ENCODE measurements around the gene GSS. TPM values are rescaled to one million over a fixed set of nuclear protein-coding genes. Genes with fewer than 3 reads are reported as not detected.

GSS gene
- total RNA-seq, 1 experiment from 2014 or later: 83.6 TPM

DNA sequence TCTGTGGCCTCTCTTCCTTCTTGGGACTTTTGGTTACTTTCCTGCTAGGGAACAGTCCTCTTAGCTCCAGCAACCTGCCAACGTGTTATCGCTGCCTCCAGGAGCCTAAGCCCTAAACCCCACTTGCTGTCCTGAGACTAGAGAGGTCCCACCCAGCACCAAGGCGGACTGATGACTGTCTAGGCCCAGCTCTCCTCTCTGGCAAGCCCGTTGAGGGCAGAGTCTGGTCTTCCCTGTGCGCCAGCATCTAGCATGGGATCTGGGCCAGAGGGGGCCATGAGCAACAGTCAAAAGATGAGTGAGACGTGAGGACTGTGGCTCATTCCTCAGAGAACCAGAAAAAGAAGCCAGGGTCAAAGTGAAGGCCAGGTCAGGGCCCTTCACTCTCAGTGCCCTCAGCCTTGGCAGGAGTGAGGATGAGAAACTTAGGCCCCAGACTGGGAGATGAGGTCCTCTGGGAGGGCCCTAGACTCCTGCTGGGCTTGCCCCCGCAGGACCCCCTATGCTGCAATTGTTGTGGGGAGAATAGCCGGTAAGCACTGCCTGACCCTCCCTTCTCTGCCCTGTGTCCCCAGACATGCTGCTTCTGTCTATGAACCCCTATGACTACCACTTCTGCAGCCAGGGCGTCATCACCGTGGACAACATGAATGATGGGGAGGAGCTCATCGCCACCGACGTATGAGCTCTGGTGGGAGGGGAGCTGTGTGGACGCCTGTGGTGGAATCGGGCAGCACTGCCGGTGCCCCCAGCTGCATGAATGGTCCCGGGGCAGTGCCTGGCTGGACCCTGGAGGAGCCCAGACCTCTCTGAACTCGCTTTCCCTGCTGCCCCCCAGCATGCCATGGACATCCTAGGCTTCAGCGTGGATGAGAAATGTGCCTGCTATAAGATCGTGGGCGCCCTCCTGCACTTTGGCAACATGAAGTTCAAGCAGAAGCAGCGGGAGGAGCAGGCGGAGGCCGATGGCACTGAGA lies 31.0 kb upstream of the GSS start:
- Histone ChIP-seq H2AFZ (ENCODE audit: low read depth, low read length, poor library complexity, severe bottlenecking) (no peak overlapping the region), H3K27me3 (ENCODE audit: insufficient read depth, low read length) (no peaks in the 10 kb centered on the region), H3K27ac (ENCODE audit: low read depth, low read length) (no peak overlapping the region), H4K20me1 (ENCODE audit: insufficient read depth) (no peaks in the 10 kb centered on the region), H3K4me3 (replicated peaks in 1 of 2; ENCODE audit: low read depth in 1 of 2, low read length in 2 of 2) (no peak overlapping the region), H3K79me2 (ENCODE audit: insufficient read depth, low read length) (no peaks in the 10 kb centered on the region), H3K9me2 (ENCODE audit: insufficient read depth) (no peaks in the 10 kb centered on the region), H3K4me1 (ENCODE audit: control insufficient read depth in 1 of 2, insufficient read depth in 2 of 2, low read length in 2 of 2) (peaks cover 0 to 4% of the 10 kb centered on the region in 2 experiments; a peak in 1 of 4 replicates), H3K4me2 (ENCODE audit: low read length) (no peak overlapping the region), H3K9me3 (ENCODE audit: control insufficient read depth in 1 of 2, insufficient read depth in 1 of 2, low read depth in 1 of 2, low read length in 2 of 2) (no peaks in the 10 kb centered on the region), H3K36me3 (ENCODE audit: control insufficient read depth in 1 of 2, insufficient read depth in 2 of 2, low read length in 2 of 2) (no peaks in the 10 kb centered on the region), H3K9ac (ENCODE audit: low read length) (no peak overlapping the region)
- BruUV-seq (replicated peaks): no TSS peak
- intact Hi-C loops (cut with micrococcal nuclease): no loop called here
- RAD21 ChIA-PET (ENCODE audit: low non-redundant PET in 1 of 2, low total read pairs in 2 of 2, uncharacterized antibody in 2 of 2, unreplicated experiment in 2 of 2): no interaction called here
- POLR2A ChIA-PET: no interaction called here
- CTCF ChIA-PET: no interaction called here
- ATAC-seq (no peak), DNase-seq (ENCODE audit: low read depth, low spot score) (no peak)
- TF ChIP-seq POLR2AphosphoS5 (IDR thresholded peaks at IDR 0.05; ENCODE audit: low read depth, low read length) (peak; percentile 15; the same call in 1 of the 2 replicates), TCF7L2 (IDR thresholded peaks at IDR 0.05; ENCODE audit: borderline replicate concordance, extremely low read depth, insufficient read depth, insufficient read length) (no peak)

GRCh38 chr20:34985461-34986310 lies 30.1 kb upstream of the GSS start:
- H3K4me3 ChIP-seq (replicated peaks in 1 of 2; ENCODE audit: low read depth in 1 of 2, low read length in 2 of 2): no peak overlapping the region
- CTCF ChIA-PET: no interaction called here
- peaks cover 0 to 4% of the 10 kb centered on the region in 2 experiments; a peak in 1 of 4 replicates for H3K4me1 ChIP-seq (ENCODE audit: control insufficient read depth in 1 of 2, insufficient read depth in 2 of 2, low read length in 2 of 2)
- no peak for ATAC-seq
- H3K9me3 ChIP-seq (ENCODE audit: control insufficient read depth in 1 of 2, insufficient read depth in 1 of 2, low read depth in 1 of 2, low read length in 2 of 2): no peaks in the 10 kb centered on the region
- H3K27ac ChIP-seq (ENCODE audit: low read depth, low read length): no peak overlapping the region
- H3K4me2 ChIP-seq (ENCODE audit: low read length): no peak overlapping the region
- RAD21 ChIA-PET (ENCODE audit: low non-redundant PET in 1 of 2, low total read pairs in 2 of 2, uncharacterized antibody in 2 of 2, unreplicated experiment in 2 of 2): no interaction called here
- POLR2A ChIA-PET: no interaction called here
- no peaks in the 10 kb centered on the region for H3K79me2 ChIP-seq (ENCODE audit: insufficient read depth, low read length)
- no peak overlapping the region for H2AFZ ChIP-seq (ENCODE audit: low read depth, low read length, poor library complexity, severe bottlenecking)
- H3K9me2 ChIP-seq (ENCODE audit: insufficient read depth): no peaks in the 10 kb centered on the region
- DNase-seq (ENCODE audit: low read depth, low spot score): no peak
- no TSS peak for BruUV-seq (replicated peaks)
- no peaks in the 10 kb centered on the region for H4K20me1 ChIP-seq (ENCODE audit: insufficient read depth)
- H3K36me3 ChIP-seq (ENCODE audit: control insufficient read depth in 1 of 2, insufficient read depth in 2 of 2, low read length in 2 of 2): no peaks in the 10 kb centered on the region
- H3K9ac ChIP-seq (ENCODE audit: low read length): no peak overlapping the region
- no peak for TF ChIP-seq POLR2A (IDR thresholded peaks at IDR 0.05; ENCODE audit: borderline replicate concordance, extremely low read depth, insufficient read depth, insufficient read length)
- no peak for TF ChIP-seq FOSL1 (IDR thresholded peaks at IDR 0.05; ENCODE audit: low read depth)
- no peak for TF ChIP-seq SP1 (IDR thresholded peaks at IDR 0.05; ENCODE audit: low read depth)
- TF ChIP-seq SIN3A (IDR thresholded peaks at IDR 0.05; ENCODE audit: low read depth): no peak
- TF ChIP-seq, protein P1, sequence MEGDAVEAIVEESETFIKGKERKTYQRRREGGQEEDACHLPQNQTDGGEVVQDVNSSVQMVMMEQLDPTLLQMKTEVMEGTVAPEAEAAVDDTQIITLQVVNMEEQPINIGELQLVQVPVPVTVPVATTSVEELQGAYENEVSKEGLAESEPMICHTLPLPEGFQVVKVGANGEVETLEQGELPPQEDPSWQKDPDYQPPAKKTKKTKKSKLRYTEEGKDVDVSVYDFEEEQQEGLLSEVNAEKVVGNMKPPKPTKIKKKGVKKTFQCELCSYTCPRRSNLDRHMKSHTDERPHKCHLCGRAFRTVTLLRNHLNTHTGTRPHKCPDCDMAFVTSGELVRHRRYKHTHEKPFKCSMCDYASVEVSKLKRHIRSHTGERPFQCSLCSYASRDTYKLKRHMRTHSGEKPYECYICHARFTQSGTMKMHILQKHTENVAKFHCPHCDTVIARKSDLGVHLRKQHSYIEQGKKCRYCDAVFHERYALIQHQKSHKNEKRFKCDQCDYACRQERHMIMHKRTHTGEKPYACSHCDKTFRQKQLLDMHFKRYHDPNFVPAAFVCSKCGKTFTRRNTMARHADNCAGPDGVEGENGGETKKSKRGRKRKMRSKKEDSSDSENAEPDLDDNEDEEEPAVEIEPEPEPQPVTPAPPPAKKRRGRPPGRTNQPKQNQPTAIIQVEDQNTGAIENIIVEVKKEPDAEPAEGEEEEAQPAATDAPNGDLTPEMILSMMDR (IDR thresholded peaks at IDR 0.05 in 2 of 3, conservative IDR thresholded peaks at IDR 0.05 in 1 of 3; ENCODE audit: borderline replicate concordance in 1 of 3, insufficient read depth in 1 of 3, low read depth in 2 of 3, low read length in 2 of 3): no peak
- TF ChIP-seq POLR2AphosphoS5 (IDR thresholded peaks at IDR 0.05; ENCODE audit: low read depth, low read length): no peak
- TF ChIP-seq CBX3 (IDR thresholded peaks at IDR 0.05; ENCODE audit: low read depth): no peak
- TF ChIP-seq ELF1 (IDR thresholded peaks at IDR 0.05; ENCODE audit: borderline replicate concordance, low read depth): no peak
- TF ChIP-seq, protein P2, sequence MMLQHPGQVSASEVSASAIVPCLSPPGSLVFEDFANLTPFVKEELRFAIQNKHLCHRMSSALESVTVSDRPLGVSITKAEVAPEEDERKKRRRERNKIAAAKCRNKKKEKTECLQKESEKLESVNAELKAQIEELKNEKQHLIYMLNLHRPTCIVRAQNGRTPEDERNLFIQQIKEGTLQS (IDR thresholded peaks at IDR 0.05): no peak
- TF ChIP-seq YY1 (IDR thresholded peaks at IDR 0.05; ENCODE audit: extremely low read depth, insufficient replicate concordance, low read depth, low read length): no peak
- no peaks in the 10 kb centered on the region for H3K27me3 ChIP-seq (ENCODE audit: insufficient read depth, low read length)
- intact Hi-C loops (cut with micrococcal nuclease): no loop called here

Measured in HCT116 (cell line).